ENCODE results near the gene SURF6. TPM values are rescaled to one million over a fixed set of nuclear protein-coding genes. Genes with fewer than 3 reads are reported as not detected.

Gene SURF6
- total and polyA plus RNA-seq, 8 donors = 10.9 to 31.4 (median 25.7) TPM

GRCh38 chr9:133306242-133307204, 29.5 kb downstream of the SURF6 start:
- TF ChIP-seq CTCF (IDR thresholded peaks at IDR 0.05) = no peak
- intact Hi-C loops (cut with DNase I) = no loop called here
- Histone ChIP-seq H3K27ac (no peak overlapping the region), H3K9me3 (no peaks in the 10 kb centered on the region), H3K4me1 (no peaks in the 10 kb centered on the region), H3K36me3 (no peaks in the 10 kb centered on the region), H3K27me3 (peaks cover 0 to 29% of the 10 kb centered on the region in 2 donors), H3K4me3 (no peak overlapping the region)
- DNase-seq (peak in 2 of 4 donors; percentile 4 to 14), ATAC-seq (no peak)

GRCh38 chr9:133305731-133306130, 30.3 kb downstream of the SURF6 start:
- no peaks in the 10 kb centered on the region for H3K9me3 ChIP-seq
- intact Hi-C loops (cut with DNase I) = no loop called here

GRCh38 chr9:133304477-133305377, 31.3 kb downstream of the SURF6 start:
- intact Hi-C loops (cut with DNase I) = no loop called here
- no peaks in the 10 kb centered on the region for H3K4me1 ChIP-seq
- H3K36me3 ChIP-seq = no peaks in the 10 kb centered on the region
- no peak for ATAC-seq
- peak in 1 of 4 donors; percentile 65 for DNase-seq
- H3K4me3 ChIP-seq = no peak overlapping the region
- TF ChIP-seq CTCF (IDR thresholded peaks at IDR 0.05) = no peak
- no peak overlapping the region for H3K27ac ChIP-seq
- peaks cover 0 to 31% of the 10 kb centered on the region in 2 donors for H3K27me3 ChIP-seq
- H3K9me3 ChIP-seq = no peaks in the 10 kb centered on the region

More at GRCh38 chr9:133305731-133306130, 30.3 kb downstream of the SURF6 start:
- no peak overlapping the region for H3K4me3 ChIP-seq
- H3K27ac ChIP-seq = no peak overlapping the region
- no peaks in the 10 kb centered on the region for H3K4me1 ChIP-seq
- ATAC-seq = no peak
- TF ChIP-seq CTCF (IDR thresholded peaks at IDR 0.05) = no peak
- H3K27me3 ChIP-seq = peaks cover 0 to 29% of the 10 kb centered on the region in 2 donors
- no peak for DNase-seq
- H3K36me3 ChIP-seq = no peaks in the 10 kb centered on the region

GRCh38 chr9:133304158-133304470, 31.9 kb downstream of the SURF6 start:
- H3K4me1 ChIP-seq = no peaks in the 10 kb centered on the region
- H3K27ac ChIP-seq = no peak overlapping the region
- no peaks in the 10 kb centered on the region for H3K36me3 ChIP-seq
- DNase-seq (no peak), ATAC-seq (no peak)
- H3K4me3 ChIP-seq = no peak overlapping the region
- no peak for TF ChIP-seq CTCF (IDR thresholded peaks at IDR 0.05)
- H3K9me3 ChIP-seq = no peaks in the 10 kb centered on the region
- H3K27me3 ChIP-seq = peaks cover 0 to 26% of the 10 kb centered on the region in 2 donors
- intact Hi-C loops (cut with DNase I) = no loop called here
